ENCODE measurements around the gene DCAF5.

- TF ChIP-seq, protein P1, sequence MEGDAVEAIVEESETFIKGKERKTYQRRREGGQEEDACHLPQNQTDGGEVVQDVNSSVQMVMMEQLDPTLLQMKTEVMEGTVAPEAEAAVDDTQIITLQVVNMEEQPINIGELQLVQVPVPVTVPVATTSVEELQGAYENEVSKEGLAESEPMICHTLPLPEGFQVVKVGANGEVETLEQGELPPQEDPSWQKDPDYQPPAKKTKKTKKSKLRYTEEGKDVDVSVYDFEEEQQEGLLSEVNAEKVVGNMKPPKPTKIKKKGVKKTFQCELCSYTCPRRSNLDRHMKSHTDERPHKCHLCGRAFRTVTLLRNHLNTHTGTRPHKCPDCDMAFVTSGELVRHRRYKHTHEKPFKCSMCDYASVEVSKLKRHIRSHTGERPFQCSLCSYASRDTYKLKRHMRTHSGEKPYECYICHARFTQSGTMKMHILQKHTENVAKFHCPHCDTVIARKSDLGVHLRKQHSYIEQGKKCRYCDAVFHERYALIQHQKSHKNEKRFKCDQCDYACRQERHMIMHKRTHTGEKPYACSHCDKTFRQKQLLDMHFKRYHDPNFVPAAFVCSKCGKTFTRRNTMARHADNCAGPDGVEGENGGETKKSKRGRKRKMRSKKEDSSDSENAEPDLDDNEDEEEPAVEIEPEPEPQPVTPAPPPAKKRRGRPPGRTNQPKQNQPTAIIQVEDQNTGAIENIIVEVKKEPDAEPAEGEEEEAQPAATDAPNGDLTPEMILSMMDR (IDR thresholded peaks at IDR 0.05): no peak
- TF ChIP-seq POLR2AphosphoS5 (IDR thresholded peaks at IDR 0.05) (no peak), EP300 (IDR thresholded peaks at IDR 0.05) (no peak)
Measured at GRCh38 chr14:69091006-69091405, 61.9 kb downstream of the DCAF5 start.

Data from esophagus muscularis mucosa (tissue), 4 donors.